Stimulated activated CD4-positive, alpha-beta T cell treated with anti-CD3 and anti-CD28 coated beads, TNF-alpha, amount 100 ng/mL, for 24 hours (primary cell): Measurements from ENCODE around the gene FBXW7.

Source experiments
- DNase-seq, 3 experiments: peaks; one replicate each; pipeline ENCODE4 v3.0.0-alpha.2; 2020; ENCODE audit warnings: low read depth in 3 of 3

Gene FBXW7

DNA sequence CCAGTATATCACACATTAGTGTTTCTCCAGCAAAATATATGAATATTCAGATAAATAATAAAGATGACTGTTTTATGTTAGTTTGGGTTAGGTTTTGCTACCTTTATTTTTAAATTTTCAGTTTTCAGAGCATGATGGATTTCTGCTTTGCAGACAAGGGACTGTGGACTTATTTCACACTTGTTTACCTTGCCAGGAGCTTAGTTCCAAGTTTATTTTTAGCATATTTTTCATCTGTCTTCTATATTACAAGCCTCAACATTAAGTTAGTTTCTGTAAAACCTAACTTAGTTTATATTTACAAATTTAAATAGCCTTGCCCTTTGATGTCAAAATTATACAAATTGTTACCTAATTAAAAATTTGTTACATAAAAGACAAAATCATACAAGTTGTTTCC is 163.4 kb downstream of the FBXW7 start:
- DNase-seq, result no peak

DNA sequence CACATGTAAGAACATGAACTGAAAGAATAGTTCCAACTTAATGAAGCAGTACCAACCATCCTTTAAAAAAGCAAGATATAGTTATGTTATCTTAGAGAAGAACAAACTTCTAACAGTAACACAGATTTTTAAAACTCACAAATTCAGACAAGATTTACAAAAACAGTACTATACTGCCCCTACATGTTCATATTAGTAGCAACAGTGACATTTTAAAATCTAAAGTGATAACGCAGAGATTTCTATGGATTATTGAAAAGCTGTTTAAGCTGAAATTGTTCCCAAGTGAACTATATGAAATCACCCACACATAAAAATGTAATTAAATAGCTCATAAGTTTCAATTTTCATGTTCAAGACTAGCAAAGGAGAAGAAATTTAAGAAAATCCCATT is 166.0 kb downstream of the FBXW7 start:
- DNase-seq, result no peak

GRCh38 chr4:152369203-152369901 is 166.5 kb downstream of the FBXW7 start:
- no peak for DNase-seq

GRCh38 chr4:152368001-152368400 is 167.9 kb downstream of the FBXW7 start:
- no peak for DNase-seq

DNA sequence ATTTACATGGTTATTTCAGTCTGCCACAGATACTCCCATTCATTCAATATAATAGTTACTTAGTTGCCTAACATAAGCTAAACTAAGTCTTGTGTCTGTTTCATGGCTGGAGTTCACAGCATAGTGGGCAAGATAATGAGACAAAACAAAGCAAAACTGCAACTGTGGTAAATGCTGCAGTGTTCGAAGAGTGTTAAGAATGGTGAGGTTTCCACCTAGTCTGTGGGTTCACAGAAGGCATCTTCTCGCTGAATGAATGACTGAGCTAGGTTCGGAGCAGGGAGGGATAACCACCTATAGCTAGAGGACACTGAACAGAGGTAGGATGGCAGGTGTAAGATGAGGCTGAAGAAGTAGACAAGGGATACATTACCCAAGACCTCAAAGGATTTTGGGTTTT is 171.0 kb downstream of the FBXW7 start:
- no peak for DNase-seq

DNA sequence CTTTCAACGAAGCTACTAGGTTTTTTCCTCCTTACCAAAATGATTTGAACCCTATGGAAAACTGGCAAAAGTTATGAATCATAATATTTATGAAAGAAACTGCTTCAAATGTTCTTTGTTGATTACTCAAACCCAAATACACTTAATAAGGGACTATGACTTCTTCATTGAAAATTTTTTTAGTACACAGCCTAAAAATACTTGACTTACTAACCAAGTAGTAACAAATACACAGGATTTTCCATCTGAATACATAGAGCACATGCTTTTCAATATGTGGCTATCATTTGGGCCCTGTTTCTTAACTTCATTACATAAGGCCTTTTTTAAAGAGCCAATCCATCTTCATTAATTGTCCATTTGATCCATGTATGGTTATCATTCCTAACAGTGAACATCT is 171.5 kb downstream of the FBXW7 start:
- DNase-seq, result no peak

DNA sequence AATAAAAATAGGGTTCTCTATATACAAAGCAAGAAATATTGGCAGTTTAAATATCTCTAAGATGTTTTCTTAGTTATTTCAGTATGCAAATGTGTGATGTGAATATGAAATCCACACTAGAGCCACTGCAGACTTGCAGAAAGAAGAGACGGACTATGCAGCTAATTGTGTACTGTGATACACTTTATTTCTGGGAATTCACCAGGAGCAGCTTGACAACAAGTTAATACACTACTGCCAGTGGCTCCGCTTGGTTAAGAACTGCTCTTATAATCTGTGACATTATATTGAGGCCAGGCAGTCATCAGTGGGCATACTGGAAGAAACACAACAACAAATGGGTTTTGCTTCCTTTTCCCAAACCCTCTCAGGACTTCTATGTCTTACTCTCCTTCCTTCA is 172.0 kb downstream of the FBXW7 start:
- DNase-seq, result no peak

DNA sequence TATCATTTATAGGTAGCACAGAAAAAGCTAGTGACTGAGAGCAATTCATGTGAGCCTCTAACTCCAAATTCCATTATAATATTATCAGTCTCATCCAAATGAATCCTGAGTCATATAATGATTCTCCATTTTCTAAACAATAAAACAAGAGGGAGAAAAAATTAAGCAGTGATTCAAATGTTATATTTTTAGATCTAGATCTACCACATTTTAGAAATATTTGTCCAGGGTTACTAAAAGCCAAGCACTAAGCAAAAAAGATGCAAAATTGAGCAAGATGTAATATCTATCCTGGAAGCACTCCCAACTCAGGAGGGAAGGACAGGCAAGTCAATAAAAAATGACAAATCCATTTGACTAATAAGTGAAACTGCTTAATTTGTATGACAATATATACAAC is 172.8 kb downstream of the FBXW7 start:
- no peak for DNase-seq

GRCh38 chr4:152360045-152360410 is 175.9 kb downstream of the FBXW7 start:
- DNase-seq, result no peak

- no peak for DNase-seq
Measured at GRCh38 chr4:152359208-152360044, 176.5 kb downstream of the FBXW7 start.

- DNase-seq, result no peak
Measured at GRCh38 chr4:152357206-152357605, 178.7 kb downstream of the FBXW7 start.

DNA sequence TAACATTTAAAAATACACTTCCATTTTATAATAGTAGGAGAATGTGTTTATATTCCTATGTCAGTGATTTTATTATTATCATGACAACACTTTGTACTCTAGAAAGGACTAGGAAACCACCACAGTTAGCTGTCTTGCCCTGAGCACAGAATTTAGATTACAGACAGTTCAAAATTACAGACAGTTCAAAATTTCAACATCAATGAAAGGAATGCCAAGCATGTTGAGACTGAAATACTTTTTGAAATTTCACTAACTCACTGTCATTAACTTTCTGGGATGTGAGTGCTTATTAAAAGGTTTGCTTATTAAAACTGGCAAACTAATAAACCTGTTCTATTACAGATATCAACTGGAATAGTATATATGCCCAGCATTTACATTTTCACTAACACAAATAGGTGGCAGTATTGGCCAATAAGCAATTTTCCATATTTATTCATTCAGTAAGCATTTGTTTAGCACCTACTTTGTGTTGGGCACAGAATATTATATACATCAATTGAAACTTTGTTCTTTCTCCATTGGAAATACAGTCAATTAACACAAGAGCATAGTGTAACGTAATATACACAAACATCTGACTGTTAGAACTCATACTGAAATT is 179.4 kb downstream of the FBXW7 start:
- DNase-seq, result no peak

DNA sequence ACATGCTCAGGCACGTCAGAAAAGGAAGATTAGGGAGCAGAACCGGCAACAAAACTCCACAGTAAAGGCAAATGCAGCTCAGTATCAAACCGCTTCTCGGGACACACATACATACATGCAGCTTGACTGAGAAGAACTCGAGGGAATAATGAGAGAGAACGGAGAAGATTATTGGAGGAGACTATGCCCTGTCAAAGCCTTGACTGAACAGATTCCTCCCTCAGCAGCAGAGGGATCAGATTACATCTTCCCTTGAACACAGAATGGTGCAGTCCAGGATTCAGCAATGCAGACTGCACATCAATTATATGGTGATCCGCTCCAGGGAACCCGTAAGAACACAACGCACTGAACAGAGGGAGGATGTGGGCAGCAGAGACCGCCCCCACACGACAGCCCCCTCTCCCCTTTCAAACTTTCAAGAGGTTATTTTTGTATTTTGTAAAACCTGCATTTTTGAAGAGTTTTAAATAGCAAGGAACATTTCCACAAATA is 183.2 kb downstream of the FBXW7 start:
- DNase-seq, result no peak

DNA sequence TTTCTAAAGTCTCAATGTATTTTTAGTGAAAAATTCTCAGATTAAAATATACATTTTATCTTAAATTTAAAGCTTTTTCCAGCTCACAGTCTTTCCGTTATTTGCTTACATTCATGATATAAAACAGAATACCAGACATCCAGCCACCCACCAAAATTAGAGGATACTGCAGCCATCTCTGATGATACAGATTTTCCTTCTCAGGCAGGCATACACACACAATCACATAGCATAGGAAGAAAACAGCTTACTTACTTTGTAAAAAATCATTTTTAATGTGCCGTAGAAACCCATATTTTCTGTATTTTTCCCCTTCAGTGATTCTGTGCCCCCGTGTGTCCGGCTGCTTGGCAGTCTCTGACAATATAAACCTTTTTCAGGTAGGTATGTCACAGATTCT is 183.7 kb downstream of the FBXW7 start:
- no peak for DNase-seq

DNA sequence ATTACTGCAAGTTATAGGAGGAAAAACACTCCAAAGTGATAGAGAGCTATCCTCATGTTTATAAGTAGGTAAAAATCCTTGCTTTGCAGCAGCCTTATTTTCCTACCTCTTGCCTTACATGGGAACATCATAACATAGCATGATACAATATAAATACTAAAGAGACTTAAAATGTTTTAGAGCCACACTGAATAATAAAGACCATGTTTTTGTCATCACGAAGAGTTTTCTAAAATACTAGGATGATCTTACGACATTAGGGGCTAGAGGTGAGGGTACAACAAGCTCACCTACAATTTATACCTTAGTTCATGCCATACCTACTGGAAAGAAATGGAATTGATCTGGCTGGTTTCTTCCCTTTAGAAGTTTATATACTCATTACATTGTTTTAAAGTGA is 184.8 kb downstream of the FBXW7 start:
- no peak for DNase-seq

DNA sequence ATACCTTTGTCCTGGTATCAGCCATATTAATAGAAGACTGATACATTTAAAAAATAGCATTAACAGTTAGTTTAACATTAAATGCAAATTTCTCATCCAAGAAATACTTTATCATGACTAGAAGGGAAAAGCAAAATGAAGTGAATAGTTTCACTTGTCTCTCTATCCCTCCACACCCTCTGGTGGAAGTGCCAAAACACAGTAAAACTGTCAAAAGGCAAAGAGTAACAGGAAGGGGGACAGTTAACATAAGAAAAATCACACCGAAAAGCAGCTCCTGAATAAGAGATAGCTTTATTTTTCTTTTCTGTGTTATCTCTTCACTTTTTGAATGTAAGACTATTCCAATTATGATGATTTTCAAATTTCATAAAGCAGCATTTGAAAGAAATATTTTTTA is 187.2 kb downstream of the FBXW7 start:
- DNase-seq, result no peak

- DNase-seq, result no peak
Measured at GRCh38 chr4:152346979-152347378, 188.9 kb downstream of the FBXW7 start.

- DNase-seq, result no peak
Measured at GRCh38 chr4:152346526-152346925, 189.4 kb downstream of the FBXW7 start.

DNA sequence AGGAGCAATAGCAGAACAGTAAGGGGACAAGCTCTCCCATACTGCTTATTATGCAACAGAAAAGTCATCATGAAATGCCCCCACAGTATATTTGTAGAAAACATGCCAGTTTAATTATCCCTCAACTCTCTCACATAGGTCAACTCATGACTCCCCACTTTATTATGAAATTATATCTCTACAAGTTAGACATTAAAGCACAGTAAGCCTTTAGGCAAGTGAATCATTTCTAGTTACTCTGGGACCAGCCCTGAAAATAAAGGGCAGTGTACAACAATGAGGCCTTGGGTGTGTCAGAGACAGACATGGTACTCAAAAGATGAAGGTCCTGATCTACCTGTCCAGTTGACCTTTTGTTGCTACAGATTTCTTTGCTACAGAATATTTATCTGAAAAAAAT is 191.9 kb downstream of the FBXW7 start:
- DNase-seq, result no peak

DNA sequence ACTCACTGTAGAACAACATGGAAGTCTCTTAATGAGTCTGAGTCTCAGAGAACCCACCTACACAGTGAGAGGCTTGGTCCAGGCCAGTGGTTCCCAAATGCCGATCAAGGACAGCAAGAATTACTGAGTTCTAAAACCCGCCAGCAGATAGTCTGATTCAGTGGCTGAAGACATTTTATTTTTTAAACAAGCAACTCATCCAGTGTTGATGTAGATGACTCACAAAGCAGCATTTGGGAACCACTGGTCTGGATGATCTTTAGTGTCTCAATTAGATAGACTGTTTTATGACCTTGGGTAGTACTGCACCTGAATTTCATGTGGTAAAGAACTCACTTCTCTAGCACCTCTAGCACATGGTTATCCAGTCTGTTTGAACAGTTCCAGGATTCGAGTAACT is 193.6 kb downstream of the FBXW7 start:
- DNase-seq, result no peak

DNA sequence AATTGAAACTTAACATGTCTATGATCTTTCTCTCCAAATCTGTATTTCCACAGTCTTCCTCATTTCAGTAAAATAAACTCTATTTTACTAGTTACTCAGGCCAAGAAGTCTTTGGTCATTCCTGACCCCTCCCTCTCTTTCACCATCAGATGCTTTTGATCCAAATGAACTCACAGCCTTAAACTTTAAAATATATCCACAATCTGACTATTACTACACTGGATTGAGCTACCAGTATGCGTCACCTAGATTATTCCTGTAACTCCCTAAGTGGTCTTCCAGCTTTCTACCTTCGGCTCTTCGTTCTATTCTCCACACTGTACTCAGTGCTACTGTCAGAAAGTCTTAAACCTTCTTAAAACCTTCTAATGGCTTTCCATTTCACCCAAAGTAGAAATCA is 195.1 kb downstream of the FBXW7 start:
- DNase-seq, result no peak

DNA sequence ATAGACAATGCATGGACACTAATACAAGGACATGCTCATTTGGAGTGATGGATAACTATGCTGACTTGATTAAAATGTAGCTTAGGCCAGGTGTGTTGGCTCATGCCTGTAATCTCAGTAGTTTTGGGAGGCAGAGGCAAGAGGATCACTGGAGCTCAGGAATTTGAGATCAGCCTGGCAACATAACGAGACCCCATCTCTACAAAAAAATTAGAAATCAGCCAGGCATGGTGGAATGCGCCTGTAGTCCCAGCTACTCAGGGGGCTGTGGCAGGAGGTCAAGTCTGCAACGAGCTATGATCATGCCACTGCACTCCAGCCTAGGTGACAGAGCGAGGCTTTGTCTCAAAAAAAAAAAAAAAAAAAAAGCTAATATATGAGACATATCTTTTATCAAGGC is 196.3 kb downstream of the FBXW7 start:
- DNase-seq, result no peak

DNA sequence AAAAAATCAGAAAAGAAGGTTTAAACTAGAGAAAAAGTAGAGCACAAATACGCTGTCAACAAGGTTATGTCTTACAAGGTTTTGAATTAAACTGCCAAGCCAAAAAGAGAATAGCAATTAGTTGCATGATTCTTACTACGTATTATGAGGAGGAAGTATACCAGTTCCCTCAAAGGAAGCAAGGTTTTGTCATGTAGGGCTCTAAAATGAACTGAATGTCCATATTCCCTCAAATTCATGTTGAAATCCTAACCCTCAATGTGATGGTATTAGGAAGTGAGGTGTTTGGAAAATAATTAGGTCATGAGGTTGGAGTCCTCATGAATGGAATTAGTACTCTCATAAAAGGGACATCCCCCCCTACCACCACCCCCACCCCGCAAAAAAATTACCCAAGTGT is 201.0 kb downstream of the FBXW7 start:
- no peak for DNase-seq
